Measurements from ENCODE around the gene SLC18A2.
A peak's percentile ranks its signal among the peaks of the same experiment; 100 is the strongest.

The SLC18A2 gene

GRCh38 chr10:117320050-117320665, 79.2 kb downstream of the SLC18A2 start:
- DNase-seq = peak in 1 of 3 experiments; percentile 49

GRCh38 chr10:117322260-117322659, 81.3 kb downstream of the SLC18A2 start:
- DNase-seq = no peak

- no peak for DNase-seq
These were observed 83.5 kb downstream of the SLC18A2 start for GRCh38 chr10:117324367-117324766.

GRCh38 chr10:117327262-117327661, 86.3 kb downstream of the SLC18A2 start:
- peak in 1 of 3 experiments; percentile 25 for DNase-seq

Measured in NCI-H1417 (cell line).